ENCODE results near the gene RAB19.

- TF ChIP-seq CTCF (conservative IDR thresholded peaks at IDR 0.05; ENCODE audit: low read depth, low read length) (no peak), EZH2 (IDR thresholded peaks at IDR 0.05; ENCODE audit: borderline replicate concordance, low read depth, low read length, poor library complexity, severe bottlenecking) (no peak)
Measured at GRCh38 chr7:140455743-140456142, 51.9 kb downstream of the RAB19 start.
